Loucy (cell line): ENCODE results near the gene LAMC3.

Experiments used
- H2AFZ ChIP-seq: fragments of 200-600 bp; sonication (generic); 2 replicates; pipeline ENCODE4 v1.6.0; 2016; ENCODE audit warnings: antibody characterized with exemption, mild to moderate bottlenecking, low read length, moderate library complexity
- H3F3A ChIP-seq: fragments of 200-600 bp; 2 replicates; pipeline ENCODE4 v1.6.0; 2016; ENCODE audit warnings: antibody characterized with exemption, low read depth, mild to moderate bottlenecking
- H3K27me3 ChIP-seq: fragments of 200-600 bp; sonication (generic); 2 replicates; pipeline ENCODE4 v1.6.1; 2014; ENCODE audit warnings: low read length, mild to moderate bottlenecking; ENCODE audit not compliant: insufficient read depth, poor library complexity, severe bottlenecking
- H3K36me3 ChIP-seq: fragments of 200-600 bp; sonication (generic); 2 replicates; pipeline ENCODE4 v1.6.1; 2016; ENCODE audit warnings: low read length; ENCODE audit not compliant: insufficient read depth
- H3K4me1 ChIP-seq: fragments of 200-600 bp; sonication (generic); 2 replicates; pipeline ENCODE4 v1.5.1; 2014; ENCODE audit warnings: low read length, mild to moderate bottlenecking; ENCODE audit not compliant: insufficient read depth, poor library complexity, severe bottlenecking
- H3K4me2 ChIP-seq: fragments of 200-600 bp; sonication (generic); 2 replicates; pipeline ENCODE4 v1.6.0; 2014; ENCODE audit warnings: antibody characterized with exemption, low read length, low read depth, mild to moderate bottlenecking; ENCODE audit not compliant: poor library complexity, severe bottlenecking
- H3K4me3 ChIP-seq: fragments of 200-600 bp; sonication (generic); 2 replicates; pipeline ENCODE4 v1.5.1; 2014; ENCODE audit warnings: low read length, mild to moderate bottlenecking, mixed read lengths; ENCODE audit not compliant: poor library complexity, severe bottlenecking
- H3K79me2 ChIP-seq: fragments of 200-600 bp; sonication (generic); 2 replicates; pipeline ENCODE4 v1.6.1; 2014; ENCODE audit warnings: low read length; ENCODE audit not compliant: insufficient read depth
- H3K9ac ChIP-seq: fragments of 200-600 bp; sonication (generic); 2 replicates; pipeline ENCODE4 v1.6.0; 2014; ENCODE audit warnings: mild to moderate bottlenecking, low read depth, low read length, moderate library complexity; ENCODE audit not compliant: poor library complexity, severe bottlenecking
- H3K9me2 ChIP-seq: fragments of 200-600 bp; sonication (generic); replicated peaks from 2 replicates; pipeline ENCODE4 v1.6.1; 2016; ENCODE audit warnings: low read depth, low read length, mixed read lengths
- H3K9me3 ChIP-seq: fragments of 200-600 bp; sonication (generic); 2 replicates; pipeline ENCODE4 v1.6.1; 2014; ENCODE audit warnings: mild to moderate bottlenecking, antibody characterized with exemption, low read length, low read depth; ENCODE audit not compliant: insufficient read depth
- H4K20me1 ChIP-seq: fragments of 200-600 bp; sonication (generic); 2 replicates; pipeline ENCODE4 v1.6.0; 2014; ENCODE audit warnings: antibody characterized with exemption, low read length, mild to moderate bottlenecking; ENCODE audit not compliant: insufficient read depth, poor library complexity, severe bottlenecking
- EZH2phosphoT487 ChIP-seq: fragments of 200-600 bp; IDR thresholded peaks from 2 replicates; pipeline ENCODE4 v1.6.1; 2018; ENCODE audit warnings: antibody characterized with exemption, mild to moderate bottlenecking, moderate library complexity, borderline replicate concordance
- TF ChIP-seq, protein P1 (sequence below): fragments of 200-600 bp; sonication (generic); conservative IDR thresholded peaks from 2 replicates; pipeline ENCODE4 v1.5.1; 2014; ENCODE audit warnings: mild to moderate bottlenecking, antibody characterized with exemption, low read length

The LAMC3 gene

DNA sequence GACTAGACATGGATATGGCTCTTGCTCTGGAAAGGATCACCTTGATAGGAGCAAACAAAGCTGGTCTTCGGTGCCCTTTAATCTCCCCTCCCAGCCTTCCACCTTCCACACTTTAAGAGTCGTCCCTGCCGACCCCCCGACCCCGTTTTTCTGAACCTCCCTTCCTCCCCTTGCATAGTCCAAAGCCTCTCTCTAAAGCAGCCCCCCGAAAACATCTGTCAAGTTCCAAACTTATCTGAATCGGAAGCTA is 116.0 kb downstream of the LAMC3 start:
- Histone ChIP-seq H3F3A (no peaks in the 10 kb centered on the region), H3K4me3 (peak overlapping the region; percentile 97), H3K9ac (peak overlapping the region; percentile 99), H2AFZ (peak overlapping the region; percentile 90), H3K4me2 (peak overlapping the region; percentile 73), H3K9me3 (no peaks in the 10 kb centered on the region), H3K4me1 (peaks cover 9% of the 10 kb centered on the region), H3K36me3 (peaks cover 13% of the 10 kb centered on the region; the same call in 1 of the 2 replicates), H3K9me2 (no peaks in the 10 kb centered on the region), H3K79me2 (peaks cover 46% of the 10 kb centered on the region), H4K20me1 (peaks cover 10% of the 10 kb centered on the region), H3K27me3 (no peaks in the 10 kb centered on the region)
- TF ChIP-seq, protein P1, sequence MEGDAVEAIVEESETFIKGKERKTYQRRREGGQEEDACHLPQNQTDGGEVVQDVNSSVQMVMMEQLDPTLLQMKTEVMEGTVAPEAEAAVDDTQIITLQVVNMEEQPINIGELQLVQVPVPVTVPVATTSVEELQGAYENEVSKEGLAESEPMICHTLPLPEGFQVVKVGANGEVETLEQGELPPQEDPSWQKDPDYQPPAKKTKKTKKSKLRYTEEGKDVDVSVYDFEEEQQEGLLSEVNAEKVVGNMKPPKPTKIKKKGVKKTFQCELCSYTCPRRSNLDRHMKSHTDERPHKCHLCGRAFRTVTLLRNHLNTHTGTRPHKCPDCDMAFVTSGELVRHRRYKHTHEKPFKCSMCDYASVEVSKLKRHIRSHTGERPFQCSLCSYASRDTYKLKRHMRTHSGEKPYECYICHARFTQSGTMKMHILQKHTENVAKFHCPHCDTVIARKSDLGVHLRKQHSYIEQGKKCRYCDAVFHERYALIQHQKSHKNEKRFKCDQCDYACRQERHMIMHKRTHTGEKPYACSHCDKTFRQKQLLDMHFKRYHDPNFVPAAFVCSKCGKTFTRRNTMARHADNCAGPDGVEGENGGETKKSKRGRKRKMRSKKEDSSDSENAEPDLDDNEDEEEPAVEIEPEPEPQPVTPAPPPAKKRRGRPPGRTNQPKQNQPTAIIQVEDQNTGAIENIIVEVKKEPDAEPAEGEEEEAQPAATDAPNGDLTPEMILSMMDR, result no peak
- no peak for TF ChIP-seq EZH2phosphoT487

DNA sequence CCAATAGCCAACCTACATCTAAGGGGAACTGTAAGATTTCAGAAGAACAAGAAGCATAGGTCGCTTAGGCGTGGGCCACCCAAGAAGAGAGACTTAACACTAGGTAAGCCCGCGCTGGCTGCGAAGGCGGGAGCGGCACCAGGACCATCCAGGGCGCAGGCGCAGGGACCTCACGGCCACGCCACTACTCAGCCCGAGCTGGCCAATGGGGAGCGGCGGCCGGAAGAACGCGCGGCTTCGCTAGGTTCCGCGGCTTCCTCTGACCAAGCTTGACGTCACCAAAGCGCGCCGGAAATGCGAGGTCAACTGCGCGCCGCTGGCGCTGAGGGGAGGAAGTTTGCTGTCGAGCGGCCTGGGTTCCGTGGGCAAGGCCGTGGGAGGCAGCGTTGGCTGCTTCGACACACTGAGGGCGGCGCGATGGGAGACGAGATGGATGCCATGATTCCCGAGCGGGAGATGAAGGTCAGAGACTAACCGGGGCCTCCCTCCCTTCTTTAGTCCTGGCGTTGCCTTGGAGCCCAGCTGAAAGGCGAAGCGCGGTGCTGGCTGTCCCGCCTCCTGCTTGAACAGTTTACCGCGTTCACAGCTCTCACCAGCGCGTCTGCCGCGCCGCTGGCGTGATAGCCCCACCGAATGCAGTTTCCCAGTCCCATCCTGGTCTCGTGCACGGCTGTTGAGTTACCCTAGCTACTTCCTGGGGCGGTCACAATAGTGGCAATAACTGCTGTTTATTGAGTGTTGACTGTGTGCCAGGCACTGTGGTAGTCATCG is 116.5 kb downstream of the LAMC3 start, which contains the start of gene NUP214:
NUP214 (plus strand) TSS at position 299 of the 771 bp plus-strand sequence; CDS start at position 418, 119 bp downstream.
- Histone ChIP-seq H3K9me2 (no peaks in the 10 kb centered on the region), H3K79me2 (peaks cover 48% of the 10 kb centered on the region), H2AFZ (peak within 1 kb of the TSS; percentile 90), H3K4me2 (peak within 1 kb of the TSS; percentile 83), H3K36me3 (peaks cover 13% of the 10 kb centered on the region; the same call in 1 of the 2 replicates), H3K9me3 (no peaks in the 10 kb centered on the region), H3K27me3 (no peaks in the 10 kb centered on the region), H3K4me1 (peaks cover 9% of the 10 kb centered on the region), H3K4me3 (peak within 1 kb of the TSS; percentile 97), H3F3A (no peaks in the 10 kb centered on the region), H4K20me1 (peaks cover 10% of the 10 kb centered on the region), H3K9ac (peak within 1 kb of the TSS; percentile 99)
- TF ChIP-seq EZH2phosphoT487, result no peak
- TF ChIP-seq, protein P1, result no peak

DNA sequence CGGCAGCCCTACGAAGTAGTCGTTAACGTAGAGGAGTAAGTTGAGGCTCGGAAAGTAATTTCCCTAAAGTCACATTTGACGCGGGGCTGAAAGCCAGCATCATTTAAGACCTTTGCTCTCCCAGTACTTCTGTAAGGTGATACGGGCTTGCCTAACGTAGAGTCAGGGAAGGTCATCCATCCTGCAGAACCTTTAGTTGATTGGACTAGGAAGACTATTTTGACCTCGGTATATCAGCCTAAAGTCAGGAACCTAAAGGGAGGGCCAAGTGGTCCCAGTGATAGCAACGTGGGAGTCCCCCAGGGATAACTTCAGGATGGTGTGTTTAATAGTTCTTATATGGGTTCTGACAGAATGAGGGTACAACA is 117.1 kb downstream of the LAMC3 start:
- Histone ChIP-seq H3K9me3 (no peaks in the 10 kb centered on the region), H3K79me2 (peaks cover 49% of the 10 kb centered on the region), H3K9ac (peak overlapping the region; percentile 99), H3K27me3 (no peaks in the 10 kb centered on the region), H3K4me2 (peak overlapping the region; percentile 83), H3K9me2 (no peaks in the 10 kb centered on the region), H2AFZ (no peak overlapping the region), H4K20me1 (peaks cover 10% of the 10 kb centered on the region), H3F3A (no peaks in the 10 kb centered on the region), H3K4me1 (peaks cover 9% of the 10 kb centered on the region), H3K4me3 (peak overlapping the region; percentile 97), H3K36me3 (peaks cover 13% of the 10 kb centered on the region; the same call in 1 of the 2 replicates)
- TF ChIP-seq, protein P1, result no peak
- no peak for TF ChIP-seq EZH2phosphoT487
